SKM-1 (cell line): ENCODE measurements around the gene PCGF5.
"Not testable (repeated sequence)": the region's sequence is repeated elsewhere in the genome, so short reads cannot be mapped to it uniquely, and the experiment has no call there.

Experiments used
- DNase-seq: peaks from one replicate; lab custom pipeline; 2025; ENCODE audit not compliant: unreplicated experiment; lab: John Stamatoyannopoulos, UW

PCGF5 gene

GRCh38 chr10:91210014-91210413 is 10.4 kb upstream of the PCGF5 start:
- DNase-seq: no peak

- no peak for DNase-seq
Observed at GRCh38 chr10:91210435-91210834, 10.0 kb upstream of the PCGF5 start.

GRCh38 chr10:91211675-91212074 is 8.8 kb upstream of the PCGF5 start:
- DNase-seq: no peak

GRCh38 chr10:91214911-91215310 is 5.6 kb upstream of the PCGF5 start:
- DNase-seq: no peak

- DNase-seq: no peak
Observed at GRCh38 chr10:91215384-91215783, 5.1 kb upstream of the PCGF5 start.

GRCh38 chr10:91219371-91220193 is 881 bp upstream of the PCGF5 start:
- no peak for DNase-seq

GRCh38 chr10:91220954-91221675 is 652 bp downstream of the PCGF5 start:
- DNase-seq: no peak

- DNase-seq: no peak
Observed at GRCh38 chr10:91226093-91226492, 5.6 kb downstream of the PCGF5 start.

GRCh38 chr10:91227576-91227975 is 7.1 kb downstream of the PCGF5 start:
- no peak for DNase-seq

GRCh38 chr10:91229683-91230082 is 9.2 kb downstream of the PCGF5 start:
- no peak for DNase-seq

GRCh38 chr10:91238191-91238590 is 17.7 kb downstream of the PCGF5 start:
- no peak for DNase-seq

- no peak for DNase-seq
Observed at GRCh38 chr10:91239789-91240188, 19.3 kb downstream of the PCGF5 start.

- DNase-seq: no peak
Observed at GRCh38 chr10:91242940-91243339, 22.5 kb downstream of the PCGF5 start.

- DNase-seq: no peak
Observed at GRCh38 chr10:91247360-91248111, 27.1 kb downstream of the PCGF5 start.

GRCh38 chr10:91249700-91250099 is 29.2 kb downstream of the PCGF5 start:
- no peak for DNase-seq

- no peak for DNase-seq
Observed at GRCh38 chr10:91250341-91250740, 29.9 kb downstream of the PCGF5 start.

GRCh38 chr10:91251430-91252056 is 31.1 kb downstream of the PCGF5 start:
- peak; percentile 40 for DNase-seq

GRCh38 chr10:91253300-91253699 is 32.8 kb downstream of the PCGF5 start:
- no peak for DNase-seq

- no peak for DNase-seq
Observed at GRCh38 chr10:91257310-91257709, 36.8 kb downstream of the PCGF5 start.

GRCh38 chr10:91260417-91260816 is 40.0 kb downstream of the PCGF5 start:
- not testable (repeated sequence) for DNase-seq

- DNase-seq: no peak
Observed at GRCh38 chr10:91271886-91272285, 51.4 kb downstream of the PCGF5 start.
